Tibial artery (tissue), 4 donors: ENCODE data around the gene SHC1.

Experiments used
- DNase-seq, 2 donors: peaks; one replicate each; pipeline ENCODE4 v3.0.0-alpha.2; 2019
- H3K27ac ChIP-seq, 2 donors: fragments of 200-600 bp; sonication (generic) in 1 of 2; 1 replicate in 1 of 2; 2 replicates in 1 of 2; pipeline ENCODE4 v1.5.1; 2018 to 2019; ENCODE audit warnings: mild to moderate bottlenecking in 1 of 2
- H3K27me3 ChIP-seq, 2 donors: fragments of 200-600 bp; sonication (generic) in 1 of 2; one replicate each; pipeline versions ENCODE4 v1.5.1 to v1.6.0; 2016 to 2019
- H3K36me3 ChIP-seq, 3 donors: fragments of 200-600 bp; sonication (generic) in 2 of 3; one replicate each; pipeline ENCODE4 v1.5.1; 2016 to 2019; ENCODE audit warnings: mild to moderate bottlenecking in 2 of 3
- H3K4me1 ChIP-seq, 4 donors: fragments of 200-600 bp; sonication (generic) in 2 of 4; 1 replicate in 3 of 4; 2 replicates in 1 of 4; pipeline ENCODE4 v1.5.1; 2016 to 2019
- H3K4me3 ChIP-seq, 2 donors: fragments of 200-600 bp; sonication (generic) in 1 of 2; 1 replicate in 1 of 2; 2 replicates in 1 of 2; pipeline ENCODE4 v1.5.1; 2018 to 2019; ENCODE audit warnings: mild to moderate bottlenecking in 2 of 2
- H3K9me3 ChIP-seq, 3 donors: fragments of 200-600 bp; sonication (generic) in 1 of 3; one replicate each; pipeline ENCODE4 v1.5.1; 2016 to 2019
- CTCF ChIP-seq, 2 experiments: fragments of 200-600 bp in 1 of 2; fragments of 450-650 bp in 1 of 2; IDR thresholded peaks; one replicate each; pipeline ENCODE4 v1.5.1; 2017 to 2019; ENCODE audit warnings: antibody characterized with exemption in 2 of 2, mild to moderate bottlenecking in 1 of 2, moderate library complexity in 1 of 2
- intact Hi-C: fragments of 100-400 bp; cut with DNase I; formaldehyde crosslinking; loops from one replicate; pipeline ENCODE4 v1.15.0; 2023; ENCODE audit warnings: low total_unique reads

Gene SHC1

DNA sequence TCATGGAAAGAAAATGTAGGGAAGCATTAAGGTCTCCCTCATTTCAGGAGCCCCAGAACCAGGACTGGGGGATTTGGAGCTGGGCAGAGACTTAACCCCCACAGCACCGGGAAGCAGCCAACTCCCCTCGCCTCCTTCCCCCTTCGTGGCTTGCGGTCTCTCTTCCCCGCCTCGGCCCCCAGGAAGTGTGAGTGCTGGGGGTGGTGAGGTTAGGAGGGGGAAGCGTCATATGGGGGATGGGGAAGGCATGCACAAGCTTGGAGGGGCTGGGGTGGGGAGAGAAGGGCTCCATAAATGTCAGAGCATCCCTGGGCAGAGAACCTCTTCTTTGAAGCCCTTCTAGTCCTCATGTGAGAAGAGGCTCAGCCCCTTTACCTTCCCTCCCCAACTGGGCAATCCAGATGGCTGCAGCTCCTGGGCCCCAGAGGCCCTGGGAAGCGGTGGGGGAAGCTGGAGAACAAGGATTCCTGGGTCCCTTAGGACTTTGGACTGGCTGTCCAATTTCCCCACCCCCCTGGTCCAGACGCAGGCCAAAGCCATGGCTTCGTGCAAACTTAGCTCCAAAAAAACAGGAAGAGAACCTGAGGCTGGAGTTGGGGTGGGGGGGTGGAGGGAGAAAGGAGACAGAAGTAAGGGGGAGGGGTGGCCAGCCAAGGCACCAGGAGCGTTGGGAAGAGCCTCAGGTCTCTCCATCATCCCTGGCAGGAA lies 39.8 kb upstream of the SHC1 start:
- Histone ChIP-seq H3K4me3 (no peak overlapping the region), H3K27ac (peak overlapping the region; percentile 59 to 65), H3K9me3 (no peaks in the 10 kb centered on the region), H3K4me1 (peaks cover 0 to 83% (median 52%) of the 10 kb centered on the region in 4 donors), H3K27me3 (no peaks in the 10 kb centered on the region), H3K36me3 (peaks cover 0 to 30% (median 11%) of the 10 kb centered on the region in 3 donors)
- intact Hi-C loops, result no loop called here
- no peak for TF ChIP-seq CTCF (IDR thresholded peaks at IDR 0.05)
- DNase-seq, result no peak

DNA sequence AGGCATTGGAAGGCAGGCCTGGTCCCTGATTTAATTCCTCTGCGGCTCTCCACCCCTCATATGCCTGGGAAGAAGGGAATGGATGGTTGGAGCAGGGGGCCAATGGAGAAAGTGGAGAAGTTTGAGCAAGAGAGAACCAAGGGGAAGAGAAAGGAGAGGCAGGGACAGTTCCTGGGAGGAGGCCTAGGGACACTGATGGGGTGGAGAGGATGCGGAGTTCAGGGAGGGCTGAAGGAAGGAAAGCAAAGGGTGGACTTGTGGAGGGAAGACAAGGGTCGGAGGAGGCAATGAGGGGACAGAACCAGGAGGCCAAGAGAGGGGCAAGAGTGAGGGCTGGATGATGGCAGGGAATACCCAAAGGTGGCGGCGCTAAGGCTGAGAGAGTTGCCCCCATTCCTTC lies 39.2 kb upstream of the SHC1 start:
- Histone ChIP-seq H3K9me3 (no peaks in the 10 kb centered on the region), H3K4me3 (no peak overlapping the region), H3K27me3 (no peaks in the 10 kb centered on the region), H3K4me1 (peaks cover 0 to 89% (median 58%) of the 10 kb centered on the region in 4 donors), H3K36me3 (peaks cover 0 to 23% (median 5%) of the 10 kb centered on the region in 3 donors), H3K27ac (peak overlapping the region in 1 of 2 donors; percentile 65)
- DNase-seq, result no peak
- intact Hi-C loops, result no loop called here
- TF ChIP-seq CTCF (IDR thresholded peaks at IDR 0.05), result no peak

DNA sequence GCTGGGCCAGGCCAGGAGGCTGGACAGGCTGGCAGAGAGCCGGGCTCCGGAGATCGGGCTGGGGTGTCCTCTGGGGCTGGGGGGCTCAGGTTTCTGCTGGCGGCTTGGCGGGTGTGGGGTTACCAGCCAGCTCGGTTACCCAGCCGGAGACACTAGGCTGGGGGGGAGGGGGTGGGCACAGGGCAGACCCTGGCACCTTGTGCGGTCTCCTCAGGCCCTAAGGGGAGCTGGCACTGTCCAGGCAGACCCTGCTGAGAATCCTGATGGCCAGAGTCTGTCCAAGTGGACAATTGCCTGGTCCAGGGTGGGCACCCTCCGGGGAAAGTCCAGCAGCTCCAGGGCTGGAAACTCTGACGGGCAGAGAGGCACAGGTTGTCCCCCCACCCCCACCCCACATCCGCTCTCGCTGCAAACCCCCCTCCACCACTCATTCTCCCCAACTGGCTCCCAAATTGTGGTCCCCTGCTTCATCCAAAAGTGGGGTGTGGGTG lies 38.7 kb upstream of the SHC1 start:
- DNase-seq, result no peak
- Histone ChIP-seq H3K27ac (peak overlapping the region in 1 of 2 donors; percentile 96), H3K27me3 (no peaks in the 10 kb centered on the region), H3K36me3 (peaks cover 0 to 19% (median under 1%) of the 10 kb centered on the region in 3 donors), H3K9me3 (no peaks in the 10 kb centered on the region), H3K4me3 (no peak overlapping the region), H3K4me1 (peaks cover 0 to 94% (median 63%) of the 10 kb centered on the region in 4 donors)
- TF ChIP-seq CTCF (IDR thresholded peaks at IDR 0.05), result no peak
- intact Hi-C loops, result no loop called here

- H3K36me3 ChIP-seq, result peaks cover 0 to 9% (median 0%) of the 10 kb centered on the region in 3 donors
- H3K4me3 ChIP-seq, result peak overlapping the region; percentile 10 to 26
- no peaks in the 10 kb centered on the region for H3K27me3 ChIP-seq
- peaks cover 0 to 92% (median 67%) of the 10 kb centered on the region in 4 donors for H3K4me1 ChIP-seq
- H3K9me3 ChIP-seq, result no peaks in the 10 kb centered on the region
- peak overlapping the region; percentile 95 to 96 for H3K27ac ChIP-seq
- TF ChIP-seq CTCF (IDR thresholded peaks at IDR 0.05), result no peak
- DNase-seq, result no peak
- intact Hi-C loops, result no loop called here
Observed at GRCh38 chr1:155008015-155008941, 37.7 kb upstream of the SHC1 start.

GRCh38 chr1:155007251-155007828 lies 36.8 kb upstream of the SHC1 start:
- Histone ChIP-seq H3K4me1 (peaks cover 0 to 84% (median 63%) of the 10 kb centered on the region in 4 donors), H3K27me3 (no peaks in the 10 kb centered on the region), H3K9me3 (no peaks in the 10 kb centered on the region), H3K4me3 (peak overlapping the region in 1 of 2 donors; percentile 26), H3K27ac (peak overlapping the region; percentile 95 to 96), H3K36me3 (peaks cover 0 to 9% (median 0%) of the 10 kb centered on the region in 3 donors)
- no peak for DNase-seq
- intact Hi-C loops, result no loop called here
- no peak for TF ChIP-seq CTCF (IDR thresholded peaks at IDR 0.05)
